SU-DHL-6 (cell line): Measurements from ENCODE around the gene IRX5.

Experiments
- H2AFZ ChIP-seq: fragments of 200-600 bp; sonication (generic); 2 replicates; pipeline ENCODE4 v1.6.1; 2014; ENCODE audit warnings: low read depth, mild to moderate bottlenecking, moderate library complexity, mixed read lengths, antibody characterized with exemption, low read length; ENCODE audit not compliant: severe bottlenecking
- H3F3A ChIP-seq: fragments of 200-600 bp; shearing (Covaris generic); 2 replicates; pipeline ENCODE4 v1.6.0; 2016; ENCODE audit warnings: antibody characterized with exemption, mild to moderate bottlenecking; ENCODE audit not compliant: insufficient read depth
- H3K27ac ChIP-seq: fragments of 200-600 bp; sonication (generic); 2 replicates; pipeline ENCODE4 v1.5.1; 2016; ENCODE audit warnings: low read depth, mild to moderate bottlenecking, low read length, moderate library complexity, mixed read lengths
- H3K27me3 ChIP-seq: fragments of 200-600 bp; sonication (generic), shearing (Covaris generic); 2 replicates; pipeline ENCODE4 v1.6.0; 2014; ENCODE audit warnings: mild to moderate bottlenecking, low read length
- H3K36me3 ChIP-seq: fragments of 200-600 bp; sonication (generic); 2 replicates; pipeline ENCODE4 v1.6.1; 2014; ENCODE audit warnings: mild to moderate bottlenecking, low read length, mixed read lengths
- H3K4me2 ChIP-seq: fragments of 300-600, 200-600 bp; shearing (Covaris generic), sonication (generic); 2 replicates; pipeline ENCODE4 v1.6.0; 2014; ENCODE audit warnings: low read length, low read depth, mild to moderate bottlenecking; ENCODE audit not compliant: poor library complexity, severe bottlenecking
- H3K4me3 ChIP-seq: fragments of 200-600 bp; sonication (generic); 2 replicates; pipeline ENCODE4 v1.5.1; 2014; ENCODE audit warnings: antibody characterized with exemption, low read length, mild to moderate bottlenecking, mixed read lengths; ENCODE audit not compliant: insufficient read depth, poor library complexity, severe bottlenecking
- H3K79me2 ChIP-seq: fragments of 200-600 bp; sonication (generic); 2 replicates; pipeline ENCODE4 v1.6.1; 2014; ENCODE audit warnings: mild to moderate bottlenecking, low read length, moderate library complexity; ENCODE audit not compliant: insufficient read depth
- H3K9ac ChIP-seq: fragments of 200-600 bp; sonication (generic); 2 replicates; pipeline ENCODE4 v1.7.0; 2014; ENCODE audit warnings: mild to moderate bottlenecking, low read length
- H3K9me2 ChIP-seq: fragments of 200-600 bp; sonication (generic); replicated peaks from 2 replicates; pipeline ENCODE4 v1.6.1; 2014; ENCODE audit warnings: low read length; ENCODE audit not compliant: insufficient read depth
- H3K9me3 ChIP-seq: fragments of 200-600 bp; sonication (generic); 2 replicates; pipeline ENCODE4 v1.6.1; 2014; ENCODE audit warnings: low read length, mixed read lengths; ENCODE audit not compliant: insufficient read depth
- H4K20me1 ChIP-seq: fragments of 200-600 bp; sonication (generic); 2 replicates; pipeline ENCODE4 v1.6.1; 2014; ENCODE audit warnings: low read depth, mild to moderate bottlenecking, antibody characterized with exemption, low read length, moderate library complexity, mixed read lengths
- EZH2phosphoT487 ChIP-seq: fragments of 200-600 bp; sonication (generic), shearing (Covaris generic); conservative IDR thresholded peaks from 2 replicates; pipeline ENCODE4 v1.6.1; 2018; ENCODE audit warnings: mild to moderate bottlenecking, antibody characterized with exemption, low read length, moderate library complexity, mixed read lengths
- TF ChIP-seq, protein P1 (sequence below): fragments of 200-600 bp; sonication (generic); IDR thresholded peaks from one replicate; pipeline ENCODE4 v1.5.1; 2017; ENCODE audit warnings: antibody characterized with exemption, mild to moderate bottlenecking, low read length, moderate library complexity; ENCODE audit not compliant: insufficient read depth, poor library complexity, severe bottlenecking

IRX5 gene

DNA sequence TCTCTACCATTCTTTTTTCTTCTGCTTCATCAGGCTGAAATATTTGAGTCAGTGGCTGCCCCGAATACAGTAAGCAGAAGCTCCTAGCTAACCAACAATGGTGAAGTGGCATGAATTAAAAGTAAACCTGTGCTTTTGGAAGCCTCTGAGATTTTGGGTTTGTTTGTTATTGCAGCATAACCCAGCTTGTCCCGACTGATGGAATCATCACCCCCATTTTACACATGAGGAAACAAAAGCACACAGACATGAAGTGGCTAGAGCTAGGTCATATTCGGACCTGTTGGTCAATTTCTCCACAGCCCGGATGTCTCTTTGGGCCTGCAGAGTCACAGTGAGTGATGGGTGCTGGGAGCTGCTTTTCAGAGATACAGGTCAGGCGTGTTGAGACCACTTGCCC, 39.4 kb downstream of the IRX5 start:
- no peaks in the 10 kb centered on the region for H3K9me3 ChIP-seq
- H3K9ac ChIP-seq, result no peak overlapping the region
- H3K79me2 ChIP-seq, result no peaks in the 10 kb centered on the region
- TF ChIP-seq, protein P1, sequence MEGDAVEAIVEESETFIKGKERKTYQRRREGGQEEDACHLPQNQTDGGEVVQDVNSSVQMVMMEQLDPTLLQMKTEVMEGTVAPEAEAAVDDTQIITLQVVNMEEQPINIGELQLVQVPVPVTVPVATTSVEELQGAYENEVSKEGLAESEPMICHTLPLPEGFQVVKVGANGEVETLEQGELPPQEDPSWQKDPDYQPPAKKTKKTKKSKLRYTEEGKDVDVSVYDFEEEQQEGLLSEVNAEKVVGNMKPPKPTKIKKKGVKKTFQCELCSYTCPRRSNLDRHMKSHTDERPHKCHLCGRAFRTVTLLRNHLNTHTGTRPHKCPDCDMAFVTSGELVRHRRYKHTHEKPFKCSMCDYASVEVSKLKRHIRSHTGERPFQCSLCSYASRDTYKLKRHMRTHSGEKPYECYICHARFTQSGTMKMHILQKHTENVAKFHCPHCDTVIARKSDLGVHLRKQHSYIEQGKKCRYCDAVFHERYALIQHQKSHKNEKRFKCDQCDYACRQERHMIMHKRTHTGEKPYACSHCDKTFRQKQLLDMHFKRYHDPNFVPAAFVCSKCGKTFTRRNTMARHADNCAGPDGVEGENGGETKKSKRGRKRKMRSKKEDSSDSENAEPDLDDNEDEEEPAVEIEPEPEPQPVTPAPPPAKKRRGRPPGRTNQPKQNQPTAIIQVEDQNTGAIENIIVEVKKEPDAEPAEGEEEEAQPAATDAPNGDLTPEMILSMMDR, result no peak
- no peak for TF ChIP-seq EZH2phosphoT487
- no peaks in the 10 kb centered on the region for H3F3A ChIP-seq
- no peak overlapping the region for H3K27ac ChIP-seq
- no peaks in the 10 kb centered on the region for H4K20me1 ChIP-seq
- no peaks in the 10 kb centered on the region for H3K36me3 ChIP-seq
- H2AFZ ChIP-seq, result no peak overlapping the region
- no peak overlapping the region for H3K4me2 ChIP-seq
- no peaks in the 10 kb centered on the region for H3K9me2 ChIP-seq
- H3K27me3 ChIP-seq, result no peaks in the 10 kb centered on the region
- H3K4me3 ChIP-seq, result no peak overlapping the region

DNA sequence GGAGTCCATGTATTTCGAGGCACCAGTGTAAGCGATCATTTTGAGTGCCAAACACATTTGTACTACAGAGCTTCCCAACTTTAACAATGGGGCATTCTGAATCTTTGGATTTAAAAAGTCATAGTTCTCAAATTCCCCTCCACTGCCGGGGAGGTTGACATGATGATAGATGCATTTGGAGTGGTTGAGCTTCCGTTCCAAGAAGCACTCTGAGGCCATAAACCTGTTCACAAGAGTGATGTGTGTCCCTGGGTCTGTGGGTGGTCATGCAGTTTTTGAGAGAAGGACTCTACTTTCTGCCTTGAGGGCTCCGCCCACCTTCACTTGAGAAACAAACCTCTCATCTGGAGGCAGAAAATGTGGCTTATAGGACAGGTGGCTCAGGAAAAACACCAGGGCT, 43.7 kb downstream of the IRX5 start:
- H3K79me2 ChIP-seq, result no peaks in the 10 kb centered on the region
- no peaks in the 10 kb centered on the region for H3K27me3 ChIP-seq
- no peak for TF ChIP-seq EZH2phosphoT487
- TF ChIP-seq, protein P1, result no peak
- no peaks in the 10 kb centered on the region for H4K20me1 ChIP-seq
- no peak overlapping the region for H3K4me2 ChIP-seq
- H2AFZ ChIP-seq, result no peak overlapping the region
- no peak overlapping the region for H3K9ac ChIP-seq
- no peak overlapping the region for H3K4me3 ChIP-seq
- H3F3A ChIP-seq, result no peaks in the 10 kb centered on the region
- no peaks in the 10 kb centered on the region for H3K9me2 ChIP-seq
- H3K27ac ChIP-seq, result no peak overlapping the region
- no peaks in the 10 kb centered on the region for H3K9me3 ChIP-seq
- no peaks in the 10 kb centered on the region for H3K36me3 ChIP-seq

DNA sequence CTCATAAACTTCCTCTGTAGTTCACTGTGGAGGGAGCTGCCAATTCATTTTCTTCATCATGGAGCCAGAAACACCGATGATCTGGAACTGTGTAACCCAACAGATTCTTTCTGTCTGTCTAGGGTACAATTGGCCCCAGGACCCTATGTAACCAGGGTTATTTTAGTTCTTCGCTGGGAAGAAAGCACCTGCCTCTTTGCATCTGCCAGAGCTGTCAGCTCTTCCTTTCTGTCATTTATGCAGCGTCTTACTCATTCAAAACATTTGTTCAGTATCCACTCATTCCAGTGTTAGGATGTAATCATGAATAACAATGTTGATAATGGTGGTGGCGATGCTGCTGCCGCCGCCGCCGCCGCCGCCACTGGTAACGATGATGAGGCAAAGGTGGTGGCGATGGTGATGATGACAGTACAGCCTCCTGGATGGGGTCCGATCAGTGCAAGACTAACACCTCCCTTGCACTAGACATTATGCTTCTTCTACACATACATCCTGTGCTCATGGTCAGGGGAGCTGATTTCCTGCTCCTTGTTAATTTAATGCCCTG, 46.1 kb downstream of the IRX5 start:
- no peaks in the 10 kb centered on the region for H3K79me2 ChIP-seq
- no peak overlapping the region for H3K27ac ChIP-seq
- no peaks in the 10 kb centered on the region for H3K9me2 ChIP-seq
- no peaks in the 10 kb centered on the region for H3K36me3 ChIP-seq
- H3K9me3 ChIP-seq, result no peaks in the 10 kb centered on the region
- no peak for TF ChIP-seq EZH2phosphoT487
- TF ChIP-seq, protein P1, result no peak
- H3K4me3 ChIP-seq, result no peak overlapping the region
- no peak overlapping the region for H2AFZ ChIP-seq
- no peak overlapping the region for H3K9ac ChIP-seq
- H3F3A ChIP-seq, result no peaks in the 10 kb centered on the region
- no peaks in the 10 kb centered on the region for H4K20me1 ChIP-seq
- H3K4me2 ChIP-seq, result no peak overlapping the region
- H3K27me3 ChIP-seq, result no peaks in the 10 kb centered on the region
